Right lobe of liver (tissue), 6 donors: ENCODE measurements around the gene TM7SF3. TPM values are rescaled to one million over a fixed set of nuclear protein-coding genes. Genes with fewer than 3 reads are reported as not detected.
A peak's percentile ranks its signal among the peaks of the same experiment; 100 is the strongest.
"Not testable (repeated sequence)": the region's sequence is repeated elsewhere in the genome, so short reads cannot be mapped to it uniquely, and the experiment has no call there.

Source experiments
- ATAC-seq, 4 donors: fragments of 200-7000 bp; cut with Tn5 transposase; one replicate each; pipeline ENCODE4 v1.9.1; 2020; ENCODE audit warnings: mild to moderate bottlenecking in 4 of 4, moderate library complexity in 4 of 4
- DNase-seq, 3 donors: peaks; one replicate each; pipeline ENCODE4 v3.0.0-alpha.2; 2020
- H3K27ac ChIP-seq, 3 donors: fragments of 200-600 bp; one replicate each; pipeline ENCODE4 v1.8.0; 2022
- H3K27me3 ChIP-seq, 2 donors: fragments of 200-600 bp; one replicate each; pipeline ENCODE4 v1.8.0; 2022
- H3K36me3 ChIP-seq, 4 donors: fragments of 200-600 bp; sonication (generic) in 1 of 4; one replicate each; pipeline versions ENCODE4 v1.5.1 to v1.8.0; 2017 to 2022; ENCODE audit warnings: control low read depth in 1 of 4
- H3K4me1 ChIP-seq, 4 donors: fragments of 200-600 bp; sonication (generic) in 1 of 4; one replicate each; pipeline versions ENCODE4 v1.5.1 to v1.8.0; 2017 to 2022; ENCODE audit warnings: control low read depth in 1 of 4
- H3K4me3 ChIP-seq, 3 donors: fragments of 200-600 bp; one replicate each; pipeline ENCODE4 v1.8.0; 2022
- H3K9me3 ChIP-seq, 4 donors: fragments of 200-600 bp; sonication (generic) in 1 of 4; one replicate each; pipeline versions ENCODE4 v1.5.1 to v1.8.0; 2017 to 2022; ENCODE audit warnings: control low read depth in 1 of 4
- CTCF ChIP-seq, 4 donors: fragments of 200-600 bp in 3 of 4; fragments of 450-650 bp in 1 of 4; IDR thresholded peaks; one replicate each; pipeline versions ENCODE4 v1.5.1 to v1.8.0; 2016 to 2022; ENCODE audit warnings: antibody characterized with exemption in 4 of 4, mild to moderate bottlenecking in 2 of 4
- POLR2A ChIP-seq: fragments of 450-650 bp; IDR thresholded peaks from one replicate; pipeline ENCODE4 v1.6.1; 2017; ENCODE audit warnings: antibody characterized with exemption, mild to moderate bottlenecking
- WGBS: methylation state at CpG from one replicate; pipeline ENCODE4 v1.1.6; 2018; ENCODE audit warnings: low coverage, low lambda C conversion rate; ENCODE audit not compliant: insufficient coverage; ENCODE audit errors: missing lambda C conversion rate; 5-methylcytosine and 5-hydroxymethylcytosine counted together
- intact Hi-C, 2 donors: fragments of 100-400 bp; cut with DNase I; formaldehyde crosslinking; loops; one replicate each; pipeline versions ENCODE4 v1.11.2 to v1.14.1; 2022
- total RNA-seq, 6 experiments: library from RNA; depleted of rRNA in 2 of 6; stranded (reverse); fragments of >200 nt in 2 of 6; fragmentation: NEBNext Ultra II Directional in 3 of 6; extraction: Animal tissue kit (Norgen Biotek cat#: 25700) in 3 of 6; gene quantifications; one replicate each; pipeline versions ENCODE4 v1.1.0 to v1.2.4, GENCODE V29; 2016 to 2023
- donor health status: DM: no; HTN: yes; CAD: no.
- donor health status: DM: no; HTN: no; CAD: no.
- donor health status: DM: no; HTN: no; CAD: no.
- donor health status: DM: no; HTN: yes; CAD: no.
- donor health status: DM: no; HTN: yes; CAD: no.

TM7SF3 gene
- total RNA-seq, 6 experiments from 2014 or later = 38.4 to 75.1 (median 62.8) TPM

GRCh38 chr12:27048822-27049752 is 34.9 kb upstream of the TM7SF3 start:
- no peak for ATAC-seq
- WGBS = 95% methylated on average over 4 of the region's 4 CpGs
- H3K27ac ChIP-seq = no peak overlapping the region
- no peak overlapping the region for H3K4me3 ChIP-seq
- no peak for DNase-seq
- no peaks in the 10 kb centered on the region for H3K36me3 ChIP-seq
- intact Hi-C loops = no loop called here
- no peaks in the 10 kb centered on the region for H3K9me3 ChIP-seq
- no peaks in the 10 kb centered on the region for H3K27me3 ChIP-seq
- TF ChIP-seq POLR2A = no peak
- H3K4me1 ChIP-seq = no peaks in the 10 kb centered on the region

GRCh38 chr12:27042018-27042417 is 27.8 kb upstream of the TM7SF3 start:
- H3K4me1 ChIP-seq, H3K9me3 ChIP-seq, H3K36me3 ChIP-seq, H3K27me3 ChIP-seq, H3K27ac ChIP-seq, DNase-seq, ATAC-seq, H3K4me3 ChIP-seq, intact Hi-C loops: not testable (repeated sequence)
- 100% methylated on average over 1 of the region's 1 CpG for WGBS

- intact Hi-C loops, H3K9me3 ChIP-seq, H3K36me3 ChIP-seq, DNase-seq, ATAC-seq, H3K27me3 ChIP-seq, H3K27ac ChIP-seq, H3K4me1 ChIP-seq, H3K4me3 ChIP-seq: not testable (repeated sequence)
- WGBS = 86% methylated on average over 2 of the region's 4 CpGs
Observed at GRCh38 chr12:27040637-27041036, 26.5 kb upstream of the TM7SF3 start.

GRCh38 chr12:27034607-27035293 is 20.6 kb upstream of the TM7SF3 start:
- Histone ChIP-seq H3K9me3 (no peaks in the 10 kb centered on the region), H3K27ac (no peak overlapping the region), H3K36me3 (peaks cover 0 to 19% (median 3%) of the 10 kb centered on the region in 4 donors), H3K4me3 (no peak overlapping the region), H3K27me3 (no peaks in the 10 kb centered on the region), H3K4me1 (peaks cover 0 to 9% (median 0%) of the 10 kb centered on the region in 4 donors)
- no peak for ATAC-seq
- TF ChIP-seq CTCF (IDR thresholded peaks at IDR 0.05) (no peak), POLR2A (no peak)
- intact Hi-C loops = no loop called here
- 97% methylated on average over 5 of the region's 21 CpGs for WGBS
- DNase-seq = no peak

GRCh38 chr12:27032679-27033078 is 18.5 kb upstream of the TM7SF3 start:
- H3K4me1 ChIP-seq = peaks cover 0 to 9% (median 0%) of the 10 kb centered on the region in 4 donors
- no peak for DNase-seq
- TF ChIP-seq CTCF (IDR thresholded peaks at IDR 0.05) (no peak), POLR2A (no peak)
- peak in 3 of 4 donors; percentile 48 to 87 (median 76) for ATAC-seq
- intact Hi-C loops = no loop called here
- no peaks in the 10 kb centered on the region for H3K9me3 ChIP-seq
- H3K4me3 ChIP-seq = no peak overlapping the region
- no peak overlapping the region for H3K27ac ChIP-seq
- peaks cover 3 to 40% (median 12%) of the 10 kb centered on the region in 4 donors for H3K36me3 ChIP-seq
- WGBS = 79% methylated on average over 3 of the region's 3 CpGs
- H3K27me3 ChIP-seq = no peaks in the 10 kb centered on the region

GRCh38 chr12:27031531-27031930 is 17.3 kb upstream of the TM7SF3 start:
- TF ChIP-seq CTCF (IDR thresholded peaks at IDR 0.05) = no peak
- Histone ChIP-seq H3K9me3 (no peaks in the 10 kb centered on the region), H3K36me3 (peaks cover 3 to 44% (median 12%) of the 10 kb centered on the region in 4 donors), H3K27ac (no peak overlapping the region), H3K4me1 (peaks cover 0 to 9% (median 0%) of the 10 kb centered on the region in 4 donors), H3K4me3 (no peak overlapping the region), H3K27me3 (no peaks in the 10 kb centered on the region)
- no peak for ATAC-seq
- DNase-seq = no peak
- WGBS = 80% methylated on average over 1 of the region's 3 CpGs
- intact Hi-C loops = no loop called here
